Measurements from ENCODE around the gene CCDC124. TPM values are rescaled to one million over a fixed set of nuclear protein-coding genes. Genes with fewer than 3 reads are reported as not detected.
"Not testable (repeated sequence)": the region's sequence is repeated elsewhere in the genome, so short reads cannot be mapped to it uniquely, and the experiment has no call there.

The CCDC124 gene
- total and polyA plus RNA-seq, 10 of the 15 experiments (the other 5 are each of a cell fraction or from before 2014, with no cell fraction given) = 3.7 to 184 (median 51.8) TPM

DNA sequence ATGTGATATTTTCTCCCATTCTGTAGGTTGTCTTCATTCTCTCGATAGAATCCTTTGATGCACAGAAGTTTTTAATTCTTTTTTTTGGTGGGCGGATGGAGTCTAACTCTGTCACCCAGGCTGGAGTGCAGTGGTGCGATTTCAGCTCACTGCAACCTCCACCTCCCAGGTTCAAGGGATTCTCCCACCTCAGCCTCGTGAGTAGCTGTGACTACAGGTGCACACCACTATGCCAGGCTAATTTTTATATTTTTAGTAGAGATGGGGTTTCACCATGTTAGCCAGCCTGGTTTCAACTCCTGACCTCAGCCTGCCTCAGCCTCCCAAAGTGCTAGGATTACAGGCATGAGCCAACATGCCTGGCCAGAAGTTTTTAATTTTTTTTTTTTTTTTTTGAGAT lies 45.6 kb upstream of the CCDC124 start:
- H3K4me2 ChIP-seq (ENCODE audit: control insufficient read depth, insufficient read depth); H3K27ac ChIP-seq (ENCODE audit: control insufficient read depth, insufficient read depth); H3K36me3 ChIP-seq (ENCODE audit: control insufficient read depth in 2 of 2, insufficient read depth in 2 of 2, low read length in 1 of 2); H3K79me2 ChIP-seq (ENCODE audit: control insufficient read depth, insufficient read depth, low read length); FAIRE-seq; SMC1A ChIA-PET (ENCODE audit: uncharacterized antibody, unreplicated experiment); H3K9ac ChIP-seq (ENCODE audit: control insufficient read depth, insufficient read depth, low read length); BruUV-seq (replicated peaks); H4K20me1 ChIP-seq (ENCODE audit: control insufficient read depth, insufficient read depth); H2AFZ ChIP-seq (ENCODE audit: control insufficient read depth, low read depth, low read length); H3K27me3 ChIP-seq (replicated peaks in 1 of 2; ENCODE audit: control insufficient read depth in 2 of 2, insufficient read depth in 2 of 2, low read length in 1 of 2); DNase-seq (ENCODE audit: low read depth, low spot score); in situ Hi-C loops (cut with MboI); H3K9me3 ChIP-seq (replicated peaks; ENCODE audit: control insufficient read depth, insufficient read depth, low read length); H3K4me3 ChIP-seq: not testable (repeated sequence)
- peak; percentile 11; the same call in 2 of the 3 replicates for ATAC-seq
- ChIA-PET POLR2A (interaction anchor here (0.6 to 0.7 kb wide), 2 partner anchors 28 to 30 kb away, joined by 3 read pairs; no protein-coding TSS in a partner anchor), RAD21 (ENCODE audit: unreplicated experiment) (interaction anchor here (0.7 kb wide), 1 partner anchor 109 kb away, joined by 3 read pairs; no protein-coding TSS in a partner anchor), CTCF (interaction anchor here (0.8 to 1.2 kb wide), 2 partner anchors 45 to 268 kb away, joined by 3 to 5 read pairs; partner anchors contain the start of gene CCDC124)
- intact Hi-C loops (cut with micrococcal nuclease; ENCODE audit: unreplicated experiment) = loop anchor here (5.0 kb wide), 1 partner anchor 40 kb away; no protein-coding TSS in a partner anchor
- 0% methylated on average over 4 of the region's 4 CpGs for WGBS (ENCODE audit: insufficient coverage, insufficient replicate concordance, low lambda C conversion rate, missing lambda C conversion rate)
- TF ChIP-seq RUNX3 (IDR thresholded peaks at IDR 0.05; ENCODE audit: low read length) (peak; percentile 16; the same call in 1 of the 2 replicates), NR2F1 (conservative IDR thresholded peaks at IDR 0.05) (0 out of 2 replicates have a peak, but pooled peaks have one; percentile 22), IKZF2 (IDR thresholded peaks at IDR 0.05) (peak in 1 of 2 experiments; percentile 33; a peak in 1 of 4 replicates), BHLHE40 (IDR thresholded peaks at IDR 0.05; ENCODE audit: borderline replicate concordance in 1 of 2, low read depth in 2 of 2, low read length in 1 of 2) (peak in 1 of 2 experiments; percentile 55; a peak in 1 of 4 replicates)
- H3K4me1 ChIP-seq (ENCODE audit: control insufficient read depth, insufficient read depth, low read length) = peaks cover 32% of the 10 kb centered on the region

DNA sequence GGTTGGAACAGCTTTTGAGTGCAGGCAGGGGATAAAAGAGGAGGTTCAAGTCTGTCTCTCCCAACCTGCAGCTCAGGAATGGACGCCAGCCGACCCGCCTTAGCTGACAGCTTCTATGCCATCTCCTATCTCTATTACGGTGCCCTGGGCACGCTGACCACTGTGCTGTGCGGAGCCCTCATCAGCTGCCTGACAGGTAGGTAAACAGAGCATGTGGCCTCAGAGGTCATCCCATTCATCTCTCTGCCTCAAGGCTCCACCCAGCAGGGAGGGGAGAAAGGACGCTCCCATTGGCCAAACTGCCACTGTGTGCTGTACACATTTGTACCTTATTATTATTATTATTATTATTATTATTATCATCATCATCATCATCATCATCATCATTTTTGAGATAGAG lies 44.6 kb upstream of the CCDC124 start:
- CTCF ChIA-PET = no interaction called here
- no peak for DNase-seq (ENCODE audit: low read depth, low spot score)
- ATAC-seq = no peak
- RAD21 ChIA-PET (ENCODE audit: unreplicated experiment) = no interaction called here
- H4K20me1 ChIP-seq (ENCODE audit: control insufficient read depth, insufficient read depth) = no peaks in the 10 kb centered on the region
- no peak overlapping the region for H3K9ac ChIP-seq (ENCODE audit: control insufficient read depth, insufficient read depth, low read length)
- no peak overlapping the region for H2AFZ ChIP-seq (ENCODE audit: control insufficient read depth, low read depth, low read length)
- H3K4me3 ChIP-seq = no peak overlapping the region
- H3K79me2 ChIP-seq (ENCODE audit: control insufficient read depth, insufficient read depth, low read length) = no peaks in the 10 kb centered on the region
- intact Hi-C loops (cut with micrococcal nuclease; ENCODE audit: unreplicated experiment) (loop anchor here (5.0 kb wide), 1 partner anchor 39 kb away; no protein-coding TSS in a partner anchor), in situ Hi-C loops (cut with MboI) (no loop called here)
- WGBS (ENCODE audit: insufficient coverage, insufficient replicate concordance, low lambda C conversion rate, missing lambda C conversion rate) = 82% methylated on average over 7 of the region's 7 CpGs
- H3K4me2 ChIP-seq (ENCODE audit: control insufficient read depth, insufficient read depth) = no peak overlapping the region
- SMC1A ChIA-PET (ENCODE audit: uncharacterized antibody, unreplicated experiment) = interaction anchor here (0.6 kb wide), 1 partner anchor 106 kb away, joined by 3 read pairs; no protein-coding TSS in a partner anchor
- no peaks in the 10 kb centered on the region; a peak in 1 of 4 replicates for H3K27me3 ChIP-seq (replicated peaks in 1 of 2; ENCODE audit: control insufficient read depth in 2 of 2, insufficient read depth in 2 of 2, low read length in 1 of 2)
- H3K4me1 ChIP-seq (ENCODE audit: control insufficient read depth, insufficient read depth, low read length) = peaks cover 32% of the 10 kb centered on the region
- BruUV-seq (replicated peaks) = no TSS peak
- H3K9me3 ChIP-seq (replicated peaks; ENCODE audit: control insufficient read depth, insufficient read depth, low read length) = no peaks in the 10 kb centered on the region
- H3K27ac ChIP-seq (ENCODE audit: control insufficient read depth, insufficient read depth) = no peak overlapping the region
- FAIRE-seq = no peak
- POLR2A ChIA-PET = no interaction called here
- H3K36me3 ChIP-seq (ENCODE audit: control insufficient read depth in 2 of 2, insufficient read depth in 2 of 2, low read length in 1 of 2) = no peaks in the 10 kb centered on the region
- TF ChIP-seq NR2C2 (IDR thresholded peaks at IDR 0.05; ENCODE audit: borderline replicate concordance, control insufficient read depth, insufficient read length, low read depth) (no peak), JUNB (IDR thresholded peaks at IDR 0.05) (no peak), CHD2 (IDR thresholded peaks at IDR 0.05; ENCODE audit: borderline replicate concordance, low read depth, low read length) (no peak), SUZ12 (IDR thresholded peaks at IDR 0.05; ENCODE audit: unreplicated experiment) (no peak), CHD4 (IDR thresholded peaks at IDR 0.05) (no peak)
- TF ChIP-seq, protein P1, sequence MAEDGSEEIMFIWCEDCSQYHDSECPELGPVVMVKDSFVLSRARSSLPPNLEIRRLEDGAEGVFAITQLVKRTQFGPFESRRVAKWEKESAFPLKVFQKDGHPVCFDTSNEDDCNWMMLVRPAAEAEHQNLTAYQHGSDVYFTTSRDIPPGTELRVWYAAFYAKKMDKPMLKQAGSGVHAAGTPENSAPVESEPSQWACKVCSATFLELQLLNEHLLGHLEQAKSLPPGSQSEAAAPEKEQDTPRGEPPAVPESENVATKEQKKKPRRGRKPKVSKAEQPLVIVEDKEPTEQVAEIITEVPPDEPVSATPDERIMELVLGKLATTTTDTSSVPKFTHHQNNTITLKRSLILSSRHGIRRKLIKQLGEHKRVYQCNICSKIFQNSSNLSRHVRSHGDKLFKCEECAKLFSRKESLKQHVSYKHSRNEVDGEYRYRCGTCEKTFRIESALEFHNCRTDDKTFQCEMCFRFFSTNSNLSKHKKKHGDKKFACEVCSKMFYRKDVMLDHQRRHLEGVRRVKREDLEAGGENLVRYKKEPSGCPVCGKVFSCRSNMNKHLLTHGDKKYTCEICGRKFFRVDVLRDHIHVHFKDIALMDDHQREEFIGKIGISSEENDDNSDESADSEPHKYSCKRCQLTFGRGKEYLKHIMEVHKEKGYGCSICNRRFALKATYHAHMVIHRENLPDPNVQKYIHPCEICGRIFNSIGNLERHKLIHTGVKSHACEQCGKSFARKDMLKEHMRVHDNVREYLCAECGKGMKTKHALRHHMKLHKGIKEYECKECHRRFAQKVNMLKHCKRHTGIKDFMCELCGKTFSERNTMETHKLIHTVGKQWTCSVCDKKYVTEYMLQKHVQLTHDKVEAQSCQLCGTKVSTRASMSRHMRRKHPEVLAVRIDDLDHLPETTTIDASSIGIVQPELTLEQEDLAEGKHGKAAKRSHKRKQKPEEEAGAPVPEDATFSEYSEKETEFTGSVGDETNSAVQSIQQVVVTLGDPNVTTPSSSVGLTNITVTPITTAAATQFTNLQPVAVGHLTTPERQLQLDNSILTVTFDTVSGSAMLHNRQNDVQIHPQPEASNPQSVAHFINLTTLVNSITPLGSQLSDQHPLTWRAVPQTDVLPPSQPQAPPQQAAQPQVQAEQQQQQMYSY (CRISPR knock-in tag; IDR thresholded peaks at IDR 0.05) = no peak
